ENCODE results near the gene WDR64.

GRCh38 chr1:241677201-241677600 is 25.1 kb downstream of the WDR64 start:
- TF ChIP-seq CTCF (conservative IDR thresholded peaks at IDR 0.05) = no peak
- TF ChIP-seq EZH2 (IDR thresholded peaks at IDR 0.05; ENCODE audit: low read depth) = no peak
